HG03103 (cell line): ENCODE results near the gene TCP10L.

ENCODE experiments used
- ATAC-seq: cut with Tn5 transposase; IDR thresholded peaks from one replicate; pipeline ENCODE4 v1.9.1; 2021; ENCODE audit warnings: low read depth; ENCODE audit not compliant: unreplicated experiment

The TCP10L gene

DNA sequence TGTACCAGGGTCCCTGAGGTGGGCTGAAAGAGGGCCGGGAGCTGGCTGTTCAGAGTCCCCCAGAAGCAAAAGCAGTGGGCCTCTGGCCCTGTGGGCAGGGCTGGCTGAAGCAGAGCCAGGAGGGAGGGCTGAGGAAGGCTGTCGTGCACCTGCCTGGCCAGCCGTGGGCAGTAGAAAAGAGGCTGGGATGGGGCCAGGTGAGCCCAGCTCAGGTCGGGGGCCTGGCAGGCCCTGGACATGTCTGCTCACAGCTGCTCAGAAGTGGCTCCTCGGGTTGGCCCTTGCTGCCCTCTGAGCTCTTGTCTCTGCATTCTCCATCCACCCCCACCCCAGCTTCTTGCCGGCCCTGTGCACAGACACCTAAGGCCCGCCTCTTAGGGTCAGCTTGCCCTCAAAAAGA, 60.0 kb downstream of the TCP10L start:
- no peak for ATAC-seq

DNA sequence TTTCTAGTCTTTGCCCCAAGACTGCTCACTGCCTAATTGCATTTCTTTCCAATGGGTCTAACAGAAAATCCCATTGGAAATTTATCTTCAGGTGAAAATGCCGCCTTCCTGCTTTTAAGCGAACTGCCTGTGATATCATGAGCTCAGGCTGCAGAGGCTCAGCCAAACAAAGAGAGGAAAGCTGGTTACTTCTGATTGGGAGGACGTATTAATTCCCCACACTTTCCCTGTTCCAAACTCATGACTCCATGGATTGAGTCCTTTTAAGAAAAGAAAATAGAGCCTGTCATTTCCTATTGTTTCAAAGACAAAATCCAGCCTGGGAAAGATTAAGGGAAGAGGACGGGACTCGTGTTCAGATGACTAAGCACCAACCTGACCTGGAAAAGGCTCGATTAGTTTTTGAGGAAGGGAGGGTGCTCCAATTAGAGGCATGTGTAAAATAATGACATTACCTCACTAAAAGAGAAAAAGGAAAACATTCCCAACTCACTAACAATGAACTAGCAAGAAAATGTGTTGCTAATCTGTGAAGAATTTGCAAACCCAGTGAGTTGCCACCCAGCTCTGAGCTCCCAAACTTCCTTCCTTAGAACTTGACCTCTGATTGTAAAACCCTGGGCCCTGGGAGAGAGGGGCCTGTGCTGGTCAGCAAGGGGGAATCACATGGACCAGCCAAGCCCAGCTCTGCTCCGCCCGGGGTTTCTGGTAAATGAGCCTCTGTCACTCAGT, 61.2 kb downstream of the TCP10L start:
- no peak for ATAC-seq
